ENCODE data around the gene MYO1E.
"Not testable (repeated sequence)": the region's sequence is repeated elsewhere in the genome, so short reads cannot be mapped to it uniquely, and the experiment has no call there.

MYO1E gene

DNA sequence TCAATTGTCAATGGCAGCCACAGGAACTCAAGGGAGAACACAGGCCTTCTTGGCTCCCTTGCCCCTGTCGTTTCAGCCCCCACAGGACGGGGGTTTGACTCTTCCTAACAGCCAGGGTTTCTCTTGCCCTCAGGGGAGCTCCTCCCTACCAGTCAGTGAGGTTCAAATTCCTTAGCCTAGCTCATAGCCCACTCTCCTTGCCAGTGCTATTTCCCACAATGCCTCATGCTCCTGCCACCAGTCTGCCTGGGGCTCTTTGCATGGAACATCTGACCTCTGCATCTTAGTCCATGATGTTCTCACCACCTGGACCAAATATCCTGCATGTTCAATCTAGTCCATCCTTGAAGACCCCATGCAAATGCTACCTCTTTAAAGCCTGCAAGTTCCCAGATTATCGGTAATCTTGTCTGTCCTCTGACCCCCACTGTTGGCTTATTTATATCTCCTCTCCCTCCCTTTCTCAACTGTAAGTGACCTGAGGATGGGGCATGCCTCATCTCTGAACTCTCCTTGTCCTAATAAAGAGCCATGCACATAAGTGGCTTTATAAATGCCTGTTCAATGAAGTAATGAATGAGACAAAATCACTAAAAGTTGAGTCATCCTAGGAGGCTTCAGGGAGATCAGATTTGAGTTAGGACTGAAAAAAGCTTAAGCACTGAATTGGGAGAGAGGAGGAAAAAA is 78.0 kb downstream of the MYO1E start:
- H3K4me1 ChIP-seq (ENCODE audit: control insufficient read depth, insufficient read depth, low read length): peaks cover 48% of the 10 kb centered on the region
- no peaks in the 10 kb centered on the region for H3K27me3 ChIP-seq (ENCODE audit: control insufficient read depth, insufficient read depth, low read length)
- no peaks in the 10 kb centered on the region for H3K9me3 ChIP-seq (ENCODE audit: control insufficient read depth, insufficient read depth, low read depth, low read length)
- H3K4me3 ChIP-seq (ENCODE audit: low read depth, low read length): no peak overlapping the region
- no peaks in the 10 kb centered on the region for H3K36me3 ChIP-seq (ENCODE audit: control insufficient read depth, insufficient read depth, low read length)
- H3K9ac ChIP-seq (ENCODE audit: low read length): no peak overlapping the region
- no peak overlapping the region for H3K27ac ChIP-seq (ENCODE audit: low read depth, low read length)

GRCh38 chr15:59292442-59293151 is 80.1 kb downstream of the MYO1E start:
- H3K9ac ChIP-seq (ENCODE audit: low read length): no peak overlapping the region
- H3K27me3 ChIP-seq (ENCODE audit: control insufficient read depth, insufficient read depth, low read length): no peaks in the 10 kb centered on the region
- H3K4me3 ChIP-seq (ENCODE audit: low read depth, low read length): no peak overlapping the region
- H3K36me3 ChIP-seq (ENCODE audit: control insufficient read depth, insufficient read depth, low read length): no peaks in the 10 kb centered on the region
- H3K4me1 ChIP-seq (ENCODE audit: control insufficient read depth, insufficient read depth, low read length): peaks cover 45% of the 10 kb centered on the region
- H3K9me3 ChIP-seq (ENCODE audit: control insufficient read depth, insufficient read depth, low read depth, low read length): no peaks in the 10 kb centered on the region
- no peak overlapping the region for H3K27ac ChIP-seq (ENCODE audit: low read depth, low read length)

DNA sequence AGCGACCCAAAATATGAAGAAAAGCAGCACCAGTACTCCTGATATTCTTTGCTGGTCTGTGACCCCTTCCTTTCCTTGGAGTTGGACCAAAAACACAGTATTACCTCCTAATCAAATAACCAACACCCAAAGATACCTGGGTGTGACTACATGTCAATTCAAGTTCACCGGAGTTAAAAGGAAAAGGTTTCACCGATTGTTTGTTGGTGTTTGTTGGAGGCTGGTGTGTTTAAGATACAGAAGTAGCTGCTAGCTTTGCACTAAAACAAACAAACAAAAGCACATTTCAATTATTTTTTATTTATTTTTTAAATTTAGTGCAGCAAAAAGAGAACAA is 81.5 kb downstream of the MYO1E start:
- H3K4me3 ChIP-seq (ENCODE audit: low read depth, low read length): no peak overlapping the region
- H3K27ac ChIP-seq (ENCODE audit: low read depth, low read length): no peak overlapping the region
- H3K9me3 ChIP-seq (ENCODE audit: control insufficient read depth, insufficient read depth, low read depth, low read length): no peaks in the 10 kb centered on the region
- H3K9ac ChIP-seq (ENCODE audit: low read length): no peak overlapping the region
- H3K4me1 ChIP-seq (ENCODE audit: control insufficient read depth, insufficient read depth, low read length): peaks cover 41% of the 10 kb centered on the region
- no peaks in the 10 kb centered on the region for H3K27me3 ChIP-seq (ENCODE audit: control insufficient read depth, insufficient read depth, low read length)
- H3K36me3 ChIP-seq (ENCODE audit: control insufficient read depth, insufficient read depth, low read length): no peaks in the 10 kb centered on the region; the same call in 1 of the 2 replicates

DNA sequence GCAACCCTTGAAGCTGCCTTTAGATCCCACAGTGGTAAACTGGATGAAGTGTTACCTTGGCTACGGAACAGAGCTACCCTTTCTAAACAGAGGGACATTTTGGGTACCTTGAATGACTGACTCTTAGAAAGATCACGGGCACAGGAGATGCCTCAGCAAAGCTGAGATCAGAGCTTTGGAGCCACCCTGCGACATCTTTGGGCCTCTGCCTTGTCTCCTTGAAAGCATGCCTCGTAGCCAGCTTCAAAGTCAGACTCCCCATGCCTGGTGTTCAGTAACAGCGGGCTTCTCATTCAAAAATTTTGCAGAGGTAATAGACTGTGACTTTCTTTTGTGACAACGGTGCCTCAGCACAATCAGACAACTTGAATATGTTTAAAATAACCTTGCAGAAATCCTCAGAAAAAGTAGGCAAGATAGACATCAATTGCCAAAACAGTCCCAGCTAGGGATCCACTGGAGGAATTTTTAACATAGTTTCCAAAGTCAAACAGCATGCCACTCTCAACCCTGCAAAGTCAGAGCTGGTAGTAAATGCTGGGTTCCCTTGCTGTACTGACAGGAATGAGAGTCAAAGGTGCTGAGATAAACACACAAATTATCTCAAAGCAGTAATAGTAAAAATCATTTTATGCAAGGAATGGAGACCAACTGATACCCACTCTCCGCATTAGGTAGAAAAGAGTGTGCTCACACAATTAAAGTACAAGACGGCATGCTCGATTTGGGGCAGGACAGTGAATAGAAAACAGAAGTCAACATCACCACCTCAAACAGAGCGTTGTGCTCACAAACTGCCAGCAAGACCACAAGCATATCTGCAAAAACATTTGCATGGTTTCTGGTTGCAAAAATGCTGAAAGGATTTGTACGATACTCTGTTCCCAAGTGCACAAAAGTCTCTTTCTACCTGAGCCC is 82.1 kb downstream of the MYO1E start:
- Histone ChIP-seq H3K9me3 (ENCODE audit: control insufficient read depth, insufficient read depth, low read depth, low read length) (no peaks in the 10 kb centered on the region), H3K27me3 (ENCODE audit: control insufficient read depth, insufficient read depth, low read length) (no peaks in the 10 kb centered on the region), H3K27ac (ENCODE audit: low read depth, low read length) (no peak overlapping the region), H3K9ac (ENCODE audit: low read length) (no peak overlapping the region), H3K4me3 (ENCODE audit: low read depth, low read length) (no peak overlapping the region), H3K36me3 (ENCODE audit: control insufficient read depth, insufficient read depth, low read length) (no peaks in the 10 kb centered on the region; the same call in 1 of the 2 replicates), H3K4me1 (ENCODE audit: control insufficient read depth, insufficient read depth, low read length) (peaks cover 35% of the 10 kb centered on the region)

- Histone ChIP-seq H3K27ac (ENCODE audit: low read depth, low read length) (no peak overlapping the region), H3K4me1 (ENCODE audit: control insufficient read depth, insufficient read depth, low read length) (peaks cover 26% of the 10 kb centered on the region), H3K9me3 (ENCODE audit: control insufficient read depth, insufficient read depth, low read depth, low read length) (no peaks in the 10 kb centered on the region), H3K27me3 (ENCODE audit: control insufficient read depth, insufficient read depth, low read length) (no peaks in the 10 kb centered on the region), H3K36me3 (ENCODE audit: control insufficient read depth, insufficient read depth, low read length) (no peaks in the 10 kb centered on the region; the same call in 1 of the 2 replicates), H3K4me3 (ENCODE audit: low read depth, low read length) (no peak overlapping the region), H3K9ac (ENCODE audit: low read length) (no peak overlapping the region)
These were observed 83.1 kb downstream of the MYO1E start for GRCh38 chr15:59289574-59289973.

- no peaks in the 10 kb centered on the region; the same call in 1 of the 2 replicates for H3K36me3 ChIP-seq (ENCODE audit: control insufficient read depth, insufficient read depth, low read length)
- no peak overlapping the region for H3K27ac ChIP-seq (ENCODE audit: low read depth, low read length)
- peaks cover 6% of the 10 kb centered on the region; the same call in 1 of the 2 replicates for H3K4me1 ChIP-seq (ENCODE audit: control insufficient read depth, insufficient read depth, low read length)
- H3K27me3 ChIP-seq (ENCODE audit: control insufficient read depth, insufficient read depth, low read length): no peaks in the 10 kb centered on the region
- no peak overlapping the region for H3K9ac ChIP-seq (ENCODE audit: low read length)
- H3K4me3 ChIP-seq (ENCODE audit: low read depth, low read length): no peak overlapping the region
- peaks cover 7% of the 10 kb centered on the region for H3K9me3 ChIP-seq (ENCODE audit: control insufficient read depth, insufficient read depth, low read depth, low read length)
These were observed 88.8 kb downstream of the MYO1E start for GRCh38 chr15:59283717-59284391.

DNA sequence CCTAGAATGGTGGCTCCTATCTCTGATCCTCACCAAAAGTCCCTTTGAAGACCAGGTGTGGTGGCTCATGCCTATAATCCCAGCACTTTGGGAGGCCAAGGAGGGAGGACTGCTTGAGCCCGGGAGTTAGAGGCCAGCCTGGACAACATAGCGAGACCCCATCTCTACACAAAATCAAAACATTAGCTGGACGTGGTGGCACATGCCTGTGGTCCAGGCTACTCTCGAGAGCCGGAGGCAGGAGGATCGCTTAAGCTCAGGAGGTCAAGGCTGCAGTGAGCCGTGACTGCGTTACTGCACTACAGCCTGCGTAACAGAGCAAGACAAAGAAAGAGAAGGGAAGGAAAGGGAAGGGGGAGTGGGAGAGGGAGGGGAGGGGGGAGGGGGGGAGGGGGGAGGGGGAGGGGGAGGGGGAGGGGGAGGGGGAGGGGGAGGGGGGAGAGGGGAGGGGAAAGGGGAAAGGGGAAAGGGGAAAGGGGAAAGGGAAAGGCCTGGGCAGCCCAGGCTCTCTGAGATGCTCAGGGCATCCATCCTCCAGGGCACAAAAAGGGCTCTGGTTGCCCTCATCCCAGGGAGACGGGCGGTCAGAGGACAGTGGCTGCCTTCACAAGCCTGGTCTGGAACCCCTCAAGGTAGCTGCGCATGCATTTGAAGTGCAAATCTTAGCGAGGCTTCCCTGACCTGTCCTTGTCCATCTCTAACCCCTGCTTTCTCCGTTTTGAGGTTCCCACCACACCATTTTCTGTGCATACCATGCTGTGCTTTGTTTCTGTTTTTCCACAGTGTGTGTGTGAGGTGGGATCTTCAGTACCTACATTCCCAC is 89.9 kb downstream of the MYO1E start:
- peaks cover 8% of the 10 kb centered on the region; the same call in 1 of the 2 replicates for H3K4me1 ChIP-seq (ENCODE audit: control insufficient read depth, insufficient read depth, low read length)
- no peak overlapping the region for H3K27ac ChIP-seq (ENCODE audit: low read depth, low read length)
- no peaks in the 10 kb centered on the region; the same call in 1 of the 2 replicates for H3K36me3 ChIP-seq (ENCODE audit: control insufficient read depth, insufficient read depth, low read length)
- no peak overlapping the region for H3K4me3 ChIP-seq (ENCODE audit: low read depth, low read length)
- H3K9me3 ChIP-seq (ENCODE audit: control insufficient read depth, insufficient read depth, low read depth, low read length): peaks cover 7% of the 10 kb centered on the region
- no peak overlapping the region for H3K9ac ChIP-seq (ENCODE audit: low read length)
- H3K27me3 ChIP-seq (ENCODE audit: control insufficient read depth, insufficient read depth, low read length): no peaks in the 10 kb centered on the region

DNA sequence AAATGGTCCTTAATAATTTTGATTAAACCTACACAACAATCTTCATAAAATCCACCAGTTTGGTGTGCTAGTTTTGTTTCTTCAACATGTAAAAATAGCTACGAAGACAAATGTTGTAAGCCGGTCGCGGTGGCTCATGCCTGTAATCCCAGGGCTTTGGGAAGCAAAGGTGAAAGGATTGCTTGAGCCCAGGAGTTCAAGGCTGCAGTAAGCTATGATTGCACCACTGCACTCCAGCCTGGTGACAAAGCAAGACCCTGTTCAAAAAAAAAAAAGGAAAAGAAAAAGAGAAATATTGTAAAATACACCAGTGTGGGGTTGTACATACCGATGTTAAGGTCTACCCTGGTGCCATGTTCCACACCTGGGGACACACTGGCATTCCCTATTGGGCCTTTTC is 91.0 kb downstream of the MYO1E start:
- H3K27ac ChIP-seq (ENCODE audit: low read depth, low read length): no peak overlapping the region
- H3K4me1 ChIP-seq (ENCODE audit: control insufficient read depth, insufficient read depth, low read length): peaks cover 15% of the 10 kb centered on the region

GRCh38 chr15:59280855-59281254 is 91.8 kb downstream of the MYO1E start:
- no peak overlapping the region for H3K9ac ChIP-seq (ENCODE audit: low read length)

More for the DNA sequence above, 91.0 kb downstream of the MYO1E start:
- H3K4me3 ChIP-seq (ENCODE audit: low read depth, low read length): no peak overlapping the region
- H3K9me3 ChIP-seq (ENCODE audit: control insufficient read depth, insufficient read depth, low read depth, low read length): peaks cover 7% of the 10 kb centered on the region
- no peaks in the 10 kb centered on the region for H3K36me3 ChIP-seq (ENCODE audit: control insufficient read depth, insufficient read depth, low read length)
- H3K9ac ChIP-seq (ENCODE audit: low read length): no peak overlapping the region
- H3K27me3 ChIP-seq (ENCODE audit: control insufficient read depth, insufficient read depth, low read length): no peaks in the 10 kb centered on the region

DNA sequence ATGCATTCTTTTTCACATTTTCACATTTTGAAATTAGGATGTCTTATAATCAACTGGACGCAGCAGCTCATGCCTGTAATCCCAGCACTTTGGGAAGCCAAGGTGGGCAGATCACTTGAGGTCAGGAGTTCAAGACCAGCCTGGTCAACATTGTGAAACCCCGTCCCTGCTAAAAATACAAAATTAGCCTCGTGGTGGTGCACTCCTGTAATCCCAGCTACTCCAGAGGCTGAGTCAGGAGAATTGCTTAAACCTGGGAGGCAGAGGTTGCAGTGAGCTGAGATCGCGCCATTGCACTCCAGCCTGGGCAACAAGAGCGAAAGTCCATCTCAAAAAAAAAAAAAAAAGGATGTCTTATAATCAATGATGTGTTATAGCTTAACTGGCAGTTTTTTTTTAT is 92.4 kb downstream of the MYO1E start:
- H3K36me3 ChIP-seq (ENCODE audit: control insufficient read depth, insufficient read depth, low read length); H3K4me3 ChIP-seq (ENCODE audit: low read depth, low read length); H3K9me3 ChIP-seq (ENCODE audit: control insufficient read depth, insufficient read depth, low read depth, low read length); H3K27me3 ChIP-seq (ENCODE audit: control insufficient read depth, insufficient read depth, low read length); H3K27ac ChIP-seq (ENCODE audit: low read depth, low read length); H3K9ac ChIP-seq (ENCODE audit: low read length): not testable (repeated sequence)
- H3K4me1 ChIP-seq (ENCODE audit: control insufficient read depth, insufficient read depth, low read length): peaks cover 28% of the 10 kb centered on the region

More at GRCh38 chr15:59280855-59281254, 91.8 kb downstream of the MYO1E start:
- no peak overlapping the region for H3K27ac ChIP-seq (ENCODE audit: low read depth, low read length)
- H3K4me1 ChIP-seq (ENCODE audit: control insufficient read depth, insufficient read depth, low read length): peaks cover 23% of the 10 kb centered on the region
- no peak overlapping the region for H3K4me3 ChIP-seq (ENCODE audit: low read depth, low read length)
- H3K27me3 ChIP-seq (ENCODE audit: control insufficient read depth, insufficient read depth, low read length): no peaks in the 10 kb centered on the region
- H3K9me3 ChIP-seq (ENCODE audit: control insufficient read depth, insufficient read depth, low read depth, low read length): peaks cover 7% of the 10 kb centered on the region
- H3K36me3 ChIP-seq (ENCODE audit: control insufficient read depth, insufficient read depth, low read length): no peaks in the 10 kb centered on the region
